ENCODE results near the gene RDH13. TPM values are rescaled to one million over a fixed set of nuclear protein-coding genes. Genes with fewer than 3 reads are reported as not detected.
A peak's percentile ranks its signal among the peaks of the same experiment; 100 is the strongest.

RDH13 gene
- total and polyA plus RNA-seq, 2 experiments from 2014 or later, result 28.0 to 36.5 TPM

- no peak overlapping the region for H3K27ac Mint-ChIP-seq
- no peak for TF ChIP-seq EZH2 (IDR thresholded peaks at IDR 0.05; ENCODE audit: low read depth, unreplicated experiment)
- TF ChIP-seq EZH2phosphoT487 (IDR thresholded peaks at IDR 0.05; ENCODE audit: unreplicated experiment), result no peak
- no peak for TF ChIP-seq CTCF (conservative IDR thresholded peaks at IDR 0.05; ENCODE audit: low read depth in 2 of 2)
- ATAC-seq (no peak), DNase-seq (ENCODE audit: low spot score) (no peak)
- Histone ChIP-seq H4K20me1 (replicated peaks; ENCODE audit: insufficient read depth) (peaks cover 18% of the 10 kb centered on the region; the same call in 1 of the 2 replicates), H3K27ac (ENCODE audit: low read depth) (no peak overlapping the region), H3K4me1 (ENCODE audit: insufficient read depth) (no peaks in the 10 kb centered on the region), H3K27me3 (ENCODE audit: insufficient read depth) (no peaks in the 10 kb centered on the region), H3F3A (replicated peaks; ENCODE audit: low read depth) (no peaks in the 10 kb centered on the region), H3K4me3 (no peak overlapping the region), H3K79me2 (replicated peaks; ENCODE audit: insufficient read depth) (0 out of 2 replicates have a peak, but pooled peaks cover 1% of the 10 kb centered on the region), H2AFZ (no peak overlapping the region), H3K4me2 (no peak overlapping the region), H3K36me3 (ENCODE audit: insufficient read depth) (peaks cover 12% of the 10 kb centered on the region), H3K9me2 (ENCODE audit: insufficient read depth) (no peaks in the 10 kb centered on the region)
- H3K4me3 Mint-ChIP-seq, result no peak overlapping the region
- no peaks in the 10 kb centered on the region for H3K9me3 Mint-ChIP-seq
- H3K36me3 Mint-ChIP-seq (ENCODE audit: low read depth), result peaks cover 57% of the 10 kb centered on the region
- no peaks in the 10 kb centered on the region for H3K4me1 Mint-ChIP-seq
- no peaks in the 10 kb centered on the region for H3K27me3 Mint-ChIP-seq (ENCODE audit: insufficient read depth, low read depth, poor library complexity)
Measured at GRCh38 chr19:55046975-55047622, 15.8 kb downstream of the RDH13 start.

DNA sequence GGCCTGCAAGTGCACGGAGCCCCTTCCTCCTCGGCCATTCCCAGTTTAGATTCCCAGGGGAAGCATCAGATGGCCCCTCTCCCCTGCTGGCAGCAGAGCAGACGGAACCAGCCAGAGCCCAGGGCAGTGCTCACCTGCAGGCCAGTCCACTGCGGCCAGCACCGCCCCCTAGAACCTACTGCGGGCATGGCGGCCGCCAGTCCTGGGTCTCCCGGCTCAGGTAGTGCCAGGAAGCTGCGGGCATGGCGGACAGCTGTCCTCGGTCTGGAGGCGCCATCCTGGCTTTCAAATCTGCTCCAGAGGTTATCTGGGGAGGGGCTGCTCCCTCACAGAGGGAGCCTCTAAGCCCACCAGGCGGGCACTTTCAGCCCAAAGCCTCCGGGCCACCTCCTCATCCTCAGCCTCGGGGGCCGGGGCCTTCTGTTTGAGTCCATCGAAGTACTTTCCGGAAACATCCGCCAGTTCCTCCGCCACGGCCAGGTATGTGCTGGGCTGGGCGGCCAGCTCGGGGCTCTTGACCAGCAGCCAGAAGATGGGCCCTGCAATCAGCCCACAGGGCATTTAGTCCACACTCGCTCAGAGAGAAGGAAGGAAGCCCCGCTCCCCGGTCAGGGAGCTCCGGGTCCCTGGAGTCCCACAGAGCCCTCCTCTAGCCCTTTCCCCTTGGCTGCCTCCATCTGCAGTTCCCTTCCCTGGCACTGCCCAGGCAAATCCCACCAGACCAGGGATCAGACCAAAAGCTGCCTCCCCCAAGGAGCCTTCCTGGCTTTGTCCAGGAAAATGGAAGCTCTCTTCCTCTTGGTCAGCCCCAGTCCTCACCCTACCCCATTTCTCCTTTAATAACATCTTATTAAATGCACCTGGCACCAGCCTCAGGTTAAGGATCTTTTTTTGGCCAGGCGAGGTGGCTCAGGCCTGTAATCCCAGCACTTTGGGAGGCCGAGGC, 17.9 kb downstream of the RDH13 start:
- peak; percentile 60 for ATAC-seq
- H3K27me3 ChIP-seq (ENCODE audit: insufficient read depth), result no peaks in the 10 kb centered on the region

More for the DNA sequence above, 17.9 kb downstream of the RDH13 start:
- Histone ChIP-seq H3K9me2 (ENCODE audit: insufficient read depth) (no peaks in the 10 kb centered on the region), H3K79me2 (replicated peaks; ENCODE audit: insufficient read depth) (peaks cover 13% of the 10 kb centered on the region; the same call in 1 of the 2 replicates), H3F3A (replicated peaks; ENCODE audit: low read depth) (no peaks in the 10 kb centered on the region), H3K4me3 (no peak overlapping the region), H4K20me1 (replicated peaks; ENCODE audit: insufficient read depth) (peaks cover 21% of the 10 kb centered on the region; the same call in 1 of the 2 replicates), H3K36me3 (ENCODE audit: insufficient read depth) (peaks cover 4% of the 10 kb centered on the region; the same call in 1 of the 2 replicates), H3K27ac (ENCODE audit: low read depth) (no peak overlapping the region), H2AFZ (no peak overlapping the region), H3K4me2 (no peak overlapping the region), H3K4me1 (ENCODE audit: insufficient read depth) (no peaks in the 10 kb centered on the region)
- TF ChIP-seq ZNF462 (CRISPR knock-in tag; IDR thresholded peaks at IDR 0.05) (no peak), EZH2 (IDR thresholded peaks at IDR 0.05; ENCODE audit: low read depth, unreplicated experiment) (no peak), CTCF (conservative IDR thresholded peaks at IDR 0.05; ENCODE audit: low read depth in 2 of 2) (peak in 1 of 2 experiments; percentile 51; a peak in 2 of 4 replicates), POLR2AphosphoS5 (IDR thresholded peaks at IDR 0.05; ENCODE audit: low read depth) (peak; percentile 21; the same call in 1 of the 2 replicates), NANOG (IDR thresholded peaks at IDR 0.05; ENCODE audit: borderline replicate concordance) (no peak), ZNF114 (CRISPR knock-in tag; IDR thresholded peaks at IDR 0.05) (no peak), STAT1 (IDR thresholded peaks at IDR 0.05; ENCODE audit: unreplicated experiment) (no peak)
- no peaks in the 10 kb centered on the region for H3K27me3 Mint-ChIP-seq (ENCODE audit: insufficient read depth, low read depth, poor library complexity)
- no peak overlapping the region for H3K4me3 Mint-ChIP-seq
- no peaks in the 10 kb centered on the region for H3K4me1 Mint-ChIP-seq
- H3K36me3 Mint-ChIP-seq (ENCODE audit: low read depth), result peaks cover 49% of the 10 kb centered on the region
- no peak overlapping the region for H3K27ac Mint-ChIP-seq
- no peaks in the 10 kb centered on the region for H3K9me3 Mint-ChIP-seq
- no peak for DNase-seq (ENCODE audit: low spot score)
